Fibroblast of the conjunctiva (primary cell): ENCODE data around the gene TBX21.

ENCODE experiments used
- DNase-seq: peaks from one replicate; pipeline ENCODE4 v3.0.0-alpha.2; 2010; ENCODE audit warnings: low read depth

Gene TBX21

DNA sequence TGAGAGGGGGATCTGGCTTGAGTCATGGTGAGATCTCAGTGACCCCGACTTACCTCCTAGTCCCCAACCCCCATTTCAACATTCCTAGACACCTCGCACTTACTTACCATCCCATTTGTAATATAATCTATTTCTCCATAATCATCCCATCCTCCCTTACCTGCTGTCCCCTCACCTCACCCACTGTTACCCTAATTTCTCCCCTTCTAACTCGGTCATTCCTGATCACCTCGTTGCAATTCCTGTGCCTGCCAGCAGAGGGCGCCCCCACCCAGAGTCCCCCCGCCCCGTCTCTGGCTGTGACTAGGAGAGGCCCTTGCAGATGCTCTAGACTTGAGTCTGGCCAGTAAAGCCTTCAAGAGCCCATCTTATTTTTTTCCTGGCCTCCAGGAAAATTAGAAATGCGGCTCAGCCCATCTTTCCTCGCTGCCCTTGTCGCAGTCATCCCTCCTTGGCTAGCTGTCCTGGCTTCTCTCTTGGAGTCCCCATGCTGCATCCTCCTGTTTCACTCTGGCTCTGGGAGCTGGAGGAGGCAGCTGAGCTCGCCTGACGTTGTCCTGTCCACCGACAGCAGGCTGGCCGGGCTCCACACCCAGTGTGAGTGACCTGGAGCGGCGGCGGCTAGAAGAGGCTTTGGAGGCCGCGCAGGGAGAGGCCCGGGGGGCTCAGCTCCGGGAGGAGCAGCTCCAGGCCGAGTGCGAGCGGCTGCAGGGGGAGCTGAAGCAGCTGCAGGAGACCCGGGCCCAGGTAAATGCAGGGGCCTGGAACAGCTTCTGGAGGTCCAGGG lies 34.1 kb upstream of the TBX21 start:
- no peak for DNase-seq

- no peak for DNase-seq
Measured at GRCh38 chr17:47699536-47699840, 33.5 kb upstream of the TBX21 start.

GRCh38 chr17:47700471-47701449 lies 32.3 kb upstream of the TBX21 start:
- DNase-seq = no peak

DNA sequence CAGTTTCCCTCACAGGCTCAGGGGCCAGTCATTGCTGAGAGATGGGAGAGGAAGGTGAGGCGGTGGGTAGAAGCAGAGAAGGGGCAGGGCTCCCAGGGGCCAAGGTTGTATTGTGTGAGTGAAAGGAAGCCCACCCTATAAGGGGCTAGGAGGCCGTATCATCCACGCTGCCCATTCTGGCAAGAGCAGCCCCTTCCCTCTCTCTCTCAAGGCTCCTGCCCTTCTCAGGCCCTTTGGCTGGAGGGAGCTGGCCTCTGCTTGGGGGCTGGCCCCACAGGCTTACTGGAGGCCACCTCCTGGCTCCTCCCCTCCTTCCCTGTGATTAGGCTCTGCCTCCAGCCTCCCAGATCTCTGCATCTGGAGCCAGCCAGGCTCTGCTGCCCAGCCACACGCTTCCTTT lies 31.4 kb upstream of the TBX21 start:
- DNase-seq = no peak

DNA sequence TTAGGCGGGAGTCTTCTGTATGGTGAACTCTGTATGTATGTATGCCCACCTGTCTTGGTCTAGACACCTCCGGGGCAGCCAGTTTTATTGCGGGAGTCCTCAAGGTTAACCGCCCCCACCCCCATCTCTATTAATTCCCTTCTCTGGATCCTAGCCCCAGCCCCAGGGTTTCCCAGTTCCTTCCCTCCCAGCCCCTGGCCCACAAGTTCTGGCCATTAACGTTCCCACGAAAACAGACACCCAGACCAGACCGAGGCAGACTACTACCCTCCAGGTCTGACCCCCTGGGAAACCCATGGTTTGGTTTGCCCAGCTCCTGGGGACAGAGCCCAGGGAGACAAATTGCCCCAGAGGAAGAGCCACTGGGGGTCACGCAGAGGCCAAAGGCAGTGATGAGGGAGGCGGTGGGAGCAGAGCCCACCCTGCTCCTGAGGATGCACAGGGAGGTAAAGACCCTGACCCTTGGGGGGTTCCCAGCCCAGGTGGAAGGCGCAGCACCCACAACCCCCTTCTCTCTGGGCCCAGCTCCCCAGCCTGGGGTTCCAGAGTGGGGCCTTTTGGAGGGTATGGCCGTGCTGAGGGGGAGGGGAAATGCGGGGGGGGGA lies 30.5 kb upstream of the TBX21 start:
- no peak for DNase-seq

- no peak for DNase-seq
Measured at GRCh38 chr17:47703191-47703591, 29.8 kb upstream of the TBX21 start.

DNA sequence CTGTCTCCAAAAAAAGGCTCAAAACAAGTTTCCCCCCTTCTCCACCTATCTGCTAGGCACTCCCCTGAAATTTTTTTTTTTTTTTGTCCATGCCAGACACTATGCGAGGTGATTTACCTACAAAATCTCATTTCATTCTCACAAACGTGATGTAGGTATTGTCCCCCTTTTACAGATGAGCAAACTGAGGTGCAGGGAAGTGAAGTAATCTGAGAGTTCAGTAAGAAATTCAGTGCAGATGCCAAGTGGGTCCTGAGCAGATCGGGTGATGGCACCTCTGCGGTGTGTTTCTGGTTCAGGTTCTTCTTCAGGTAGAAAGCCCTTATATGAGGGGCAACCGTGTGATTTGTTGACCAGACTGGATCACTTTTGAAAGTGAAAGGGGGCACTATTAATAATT lies 29.4 kb upstream of the TBX21 start:
- no peak for DNase-seq

- DNase-seq = no peak
Measured at GRCh38 chr17:47704116-47704515, 28.9 kb upstream of the TBX21 start.

DNA sequence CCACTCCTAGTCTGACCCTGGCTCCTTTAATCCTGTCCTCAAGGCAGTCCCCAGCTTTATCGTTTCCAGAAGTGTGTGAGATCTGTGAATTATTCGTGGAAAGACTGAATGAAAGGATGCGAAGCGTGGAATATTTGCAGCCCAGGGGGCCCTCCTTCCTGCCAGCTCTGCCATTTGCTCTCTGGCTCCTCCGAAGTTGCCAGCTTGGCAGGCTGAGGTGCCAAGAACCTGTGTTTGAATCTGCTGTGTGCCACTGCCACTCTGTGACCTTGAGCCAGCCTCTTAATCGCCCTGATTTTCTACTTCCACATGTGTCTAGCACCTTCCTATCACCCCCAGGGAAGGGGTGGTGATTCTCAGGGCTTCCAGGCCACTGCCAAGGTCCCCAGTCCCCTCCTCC lies 28.3 kb upstream of the TBX21 start:
- no peak for DNase-seq

- DNase-seq = no peak
Measured at GRCh38 chr17:47705536-47706530, 27.2 kb upstream of the TBX21 start.

- no peak for DNase-seq
Measured at GRCh38 chr17:47707056-47707804, 25.8 kb upstream of the TBX21 start.

GRCh38 chr17:47707884-47708283 lies 25.2 kb upstream of the TBX21 start:
- DNase-seq = no peak

DNA sequence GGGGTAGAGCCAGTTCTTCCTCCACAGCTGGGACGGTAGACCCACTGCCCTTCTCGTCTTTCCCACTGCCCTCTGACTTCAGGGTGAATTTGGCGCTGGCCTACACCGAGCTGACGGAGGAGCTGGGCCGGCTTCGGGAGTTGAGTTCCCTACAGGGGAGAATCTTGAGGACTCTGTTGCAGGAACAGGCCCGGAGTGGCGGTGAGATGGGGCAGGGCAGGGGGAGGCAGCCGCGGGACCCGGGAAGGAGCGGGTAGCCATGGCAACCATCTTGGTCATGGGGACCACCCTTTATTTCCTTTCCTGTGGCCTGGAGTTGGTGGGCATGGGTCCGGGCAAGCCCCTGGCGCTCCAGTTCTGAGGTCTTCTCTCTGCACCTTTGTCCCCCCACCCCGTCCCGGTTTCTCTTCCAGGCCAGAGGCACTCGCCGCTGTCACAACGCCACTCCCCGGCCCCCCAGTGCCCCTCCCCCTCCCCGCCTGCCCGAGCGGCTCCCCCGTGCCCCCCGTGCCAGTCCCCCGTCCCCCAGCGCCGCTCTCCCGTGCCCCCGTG lies 24.6 kb upstream of the TBX21 start:
- no peak for DNase-seq

- DNase-seq = no peak
Measured at GRCh38 chr17:47708864-47709541, 24.0 kb upstream of the TBX21 start.

DNA sequence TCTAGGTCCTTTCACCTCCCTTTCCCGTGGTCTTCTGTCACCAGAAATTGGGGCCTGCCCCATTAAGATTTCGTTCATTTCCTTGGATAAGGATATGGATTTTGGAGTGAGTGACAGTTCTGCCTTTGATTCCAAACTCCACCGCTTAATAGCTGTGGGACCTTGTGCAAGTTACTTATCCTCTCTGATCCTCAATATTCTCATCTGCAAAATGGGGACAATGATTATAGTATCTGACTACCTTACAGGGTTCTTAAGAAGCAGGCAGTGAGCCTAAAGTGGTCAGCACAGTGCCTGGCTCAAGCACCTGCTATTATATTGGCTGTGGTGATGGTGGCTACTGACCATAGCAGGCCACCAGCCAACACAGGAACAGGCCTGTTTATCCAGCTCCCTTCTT lies 23.4 kb upstream of the TBX21 start:
- DNase-seq = no peak

DNA sequence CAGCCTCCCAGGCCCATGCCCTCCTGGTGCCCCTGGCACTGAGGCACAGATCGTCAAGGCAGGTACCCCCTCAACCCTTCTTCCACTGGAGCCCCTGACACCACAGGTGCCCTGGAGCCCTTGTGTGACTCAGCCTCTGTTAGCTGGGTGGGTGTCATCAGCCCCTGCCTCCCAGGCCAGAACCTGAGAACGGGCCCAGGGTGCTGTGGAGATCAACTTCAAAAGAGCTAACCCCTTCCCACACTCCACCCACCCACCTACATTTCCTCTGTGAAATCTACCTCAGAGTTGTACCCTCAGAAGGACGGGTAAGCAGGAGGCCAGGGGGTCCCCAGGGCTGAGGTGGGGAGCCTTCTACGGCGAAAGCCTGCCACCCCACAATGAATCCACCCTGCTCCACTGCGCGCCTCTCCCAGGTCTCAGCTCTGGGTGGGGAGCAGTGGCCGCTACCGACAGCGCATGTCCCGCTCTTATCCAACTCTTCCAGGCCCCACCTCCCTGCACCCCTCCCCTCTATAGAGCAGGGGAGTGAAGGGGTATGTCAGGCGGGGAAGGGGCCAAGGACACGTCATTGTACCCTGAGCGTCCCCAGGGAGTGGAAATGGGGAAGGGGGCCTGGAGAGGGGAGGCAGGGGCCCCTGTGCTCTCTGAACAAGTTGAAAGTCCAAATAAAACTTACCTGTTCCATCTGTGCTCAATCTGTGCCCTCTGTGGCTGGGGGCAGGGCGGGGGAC lies 21.5 kb upstream of the TBX21 start:
- no peak for DNase-seq

DNA sequence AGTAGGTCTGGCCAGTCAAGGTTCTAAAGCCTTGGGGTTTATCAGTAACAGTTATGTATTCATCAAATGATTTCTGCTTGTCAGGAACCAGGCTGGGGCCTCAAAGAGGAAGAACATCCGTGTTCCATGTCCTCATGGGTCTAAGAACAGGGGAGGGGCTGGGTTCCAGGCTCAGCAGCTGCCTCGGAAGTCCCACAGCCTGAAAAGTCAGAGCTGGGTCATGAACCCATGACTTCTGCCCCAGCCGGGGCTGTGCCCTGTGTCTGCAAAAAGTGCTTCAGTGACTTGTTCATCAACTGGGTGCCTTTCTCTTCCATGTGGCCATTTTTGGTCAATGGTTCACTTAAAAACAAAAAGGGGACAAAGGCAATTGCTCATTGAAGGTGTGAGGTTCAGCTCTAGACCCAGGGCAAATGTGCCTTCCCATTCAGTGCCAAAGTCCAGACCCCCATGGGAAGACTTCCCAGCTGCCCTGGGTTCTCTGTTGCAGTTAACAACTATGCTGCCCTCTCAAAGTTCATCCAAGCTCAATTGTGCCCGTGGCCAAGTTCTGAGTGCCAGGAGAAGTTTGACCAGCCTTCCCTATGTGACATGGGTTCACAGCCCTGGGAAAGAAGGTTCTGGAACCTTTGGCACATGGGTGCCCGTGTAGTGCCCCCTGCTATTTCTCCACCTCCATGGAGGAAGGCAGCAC lies 20.6 kb upstream of the TBX21 start:
- no peak for DNase-seq

- DNase-seq = no peak
Measured at GRCh38 chr17:47713980-47714700, 18.9 kb upstream of the TBX21 start.
